GM21723 (cell line): ENCODE measurements around the gene FAM163A.
"Not testable (repeated sequence)": the region's sequence is repeated elsewhere in the genome, so short reads cannot be mapped to it uniquely, and the experiment has no call there.

Source experiments
- ATAC-seq: cut with Tn5 transposase; IDR thresholded peaks from one replicate; pipeline ENCODE4 v1.9.1; 2021; ENCODE audit warnings: mild to moderate bottlenecking, moderate library complexity; ENCODE audit not compliant: unreplicated experiment

The FAM163A gene

DNA sequence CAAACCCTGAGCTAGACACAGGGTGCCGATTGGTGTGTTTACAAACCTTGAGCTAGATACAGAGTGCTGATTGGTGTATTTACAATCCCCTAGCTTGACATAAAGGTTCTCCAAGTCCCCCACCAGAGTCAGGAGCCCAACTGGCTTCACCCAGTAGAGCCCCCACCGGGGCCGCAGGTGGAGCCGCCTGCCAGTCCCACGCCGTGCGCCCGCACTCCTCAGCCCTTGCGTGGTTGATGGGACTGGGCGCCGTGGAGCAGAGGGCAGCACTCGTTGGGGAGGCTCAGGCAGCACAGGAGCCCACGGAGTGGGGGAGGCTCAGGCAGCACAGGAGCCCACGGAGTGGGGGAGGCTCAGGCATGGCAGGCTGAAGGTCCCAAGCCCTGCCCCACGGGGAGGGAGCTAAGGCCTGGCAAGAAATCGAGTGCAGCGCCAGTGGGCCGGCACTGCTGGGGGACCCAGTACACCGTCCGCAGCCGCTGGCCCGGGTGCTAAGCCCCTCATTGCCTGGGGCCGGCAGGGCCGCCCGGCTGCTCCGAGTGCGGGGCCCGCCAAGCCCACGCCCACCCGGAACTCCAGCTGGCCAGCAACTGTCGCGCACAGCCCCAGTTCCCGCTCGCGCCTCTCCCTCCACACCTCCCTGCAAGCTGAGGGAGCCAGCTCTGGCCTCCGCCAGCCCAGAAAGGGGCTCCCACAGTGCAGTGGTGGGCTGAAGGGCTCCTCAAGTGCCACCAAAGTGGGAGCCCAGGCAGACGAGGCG lies 93.8 kb downstream of the FAM163A start:
- ATAC-seq: not testable (repeated sequence)

- no peak for ATAC-seq
Observed at GRCh38 chr1:179840107-179840506, 97.0 kb downstream of the FAM163A start.

DNA sequence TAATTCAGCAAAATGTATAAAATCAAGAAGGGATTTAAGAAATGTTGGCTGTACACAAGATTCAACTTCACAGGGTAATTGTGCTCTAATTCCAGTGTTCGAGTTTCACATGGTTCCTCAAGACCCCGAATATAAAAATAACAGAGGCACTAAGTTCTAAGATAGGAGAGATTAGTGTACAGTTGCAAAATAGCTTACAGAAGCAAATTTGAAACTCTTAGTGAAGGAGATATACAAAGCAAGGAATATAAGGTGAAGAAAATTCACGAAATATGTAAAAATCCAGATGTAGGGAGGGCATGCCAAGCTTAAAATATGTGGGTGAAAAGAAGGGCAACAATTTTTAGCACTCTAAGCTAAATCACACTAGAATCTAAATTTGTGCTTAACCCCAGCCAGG lies 105.1 kb downstream of the FAM163A start:
- ATAC-seq: no peak

DNA sequence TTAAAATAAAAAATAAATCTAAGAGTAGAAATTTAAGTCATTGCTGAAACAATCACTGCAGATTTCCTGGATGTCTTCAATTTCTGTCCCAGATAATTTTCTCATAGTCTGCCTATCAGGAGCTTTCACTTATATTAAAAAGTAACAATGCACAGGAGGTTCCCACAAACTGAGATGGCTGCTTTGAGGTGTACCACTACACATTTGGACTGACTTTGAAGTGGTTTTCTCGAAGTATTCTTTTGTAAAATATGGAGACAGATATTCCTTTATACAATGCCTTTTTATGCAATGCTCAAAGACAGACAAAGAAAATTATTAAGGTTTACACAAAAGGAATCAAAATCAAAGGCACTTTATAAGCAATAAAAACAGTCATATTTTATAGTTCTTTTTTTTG lies 110.0 kb downstream of the FAM163A start:
- no peak for ATAC-seq

DNA sequence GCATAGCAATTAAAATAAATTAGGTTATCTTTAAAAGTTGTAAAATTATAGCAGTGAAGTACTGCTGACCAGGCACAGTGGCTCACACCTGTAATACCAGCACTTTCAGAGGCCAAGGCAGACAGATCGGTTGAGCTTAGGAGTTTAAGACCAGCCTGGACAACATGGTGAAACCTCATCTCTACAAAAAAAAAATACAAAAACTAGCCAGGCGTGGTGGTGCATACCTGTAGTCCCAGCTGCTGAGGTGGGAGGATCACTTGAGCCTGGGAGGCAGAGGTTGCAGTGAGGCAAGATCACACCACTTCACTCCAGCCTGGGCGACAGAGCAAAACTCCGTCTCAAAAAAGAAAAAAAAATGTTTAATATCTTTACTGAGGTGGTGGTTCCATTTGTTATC lies 112.7 kb downstream of the FAM163A start:
- not testable (repeated sequence) for ATAC-seq

GRCh38 chr1:179856296-179856695 lies 113.2 kb downstream of the FAM163A start:
- no peak for ATAC-seq

DNA sequence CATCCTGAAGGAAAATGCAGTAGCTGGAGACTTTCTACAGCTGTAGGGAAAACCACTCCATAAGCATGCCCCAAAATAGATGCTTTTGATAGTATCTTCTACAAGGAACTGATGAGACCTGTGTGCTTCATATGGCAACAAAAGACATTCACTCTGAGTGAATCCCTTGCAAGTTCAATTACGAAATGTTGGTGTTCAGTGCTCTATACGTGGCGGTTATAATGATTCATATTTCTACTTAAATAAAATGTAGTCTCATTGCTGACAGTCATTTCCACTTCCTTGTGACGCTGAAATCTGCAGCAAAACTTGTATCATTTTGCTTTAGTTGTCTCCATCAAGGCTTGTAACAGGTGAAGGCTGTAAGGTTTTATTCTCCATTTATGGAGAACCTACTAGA lies 113.9 kb downstream of the FAM163A start:
- no peak for ATAC-seq

DNA sequence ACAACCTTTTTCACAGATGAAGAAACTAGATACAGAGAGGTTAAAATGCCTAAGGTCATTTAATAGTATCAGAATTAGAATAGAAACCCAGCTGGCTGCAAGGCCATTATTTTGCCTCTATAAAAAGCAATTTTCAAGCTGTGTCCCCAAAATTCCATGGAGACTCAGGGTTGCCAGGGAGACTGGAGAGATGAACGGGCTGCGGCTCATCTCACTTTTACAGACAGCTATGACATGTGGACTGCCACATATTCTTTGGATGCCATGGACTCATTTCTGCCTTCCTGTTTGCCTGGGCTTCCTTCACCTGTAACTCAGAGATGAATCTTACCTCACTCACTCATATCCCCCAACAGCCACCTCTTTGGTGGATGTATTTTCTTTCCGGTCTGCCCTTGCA lies 117.6 kb downstream of the FAM163A start:
- ATAC-seq: no peak

GRCh38 chr1:179865377-179865776 lies 122.3 kb downstream of the FAM163A start:
- no peak for ATAC-seq
